ENCODE measurements around the gene TCAP. TPM values are rescaled to one million over a fixed set of nuclear protein-coding genes. Genes with fewer than 3 reads are reported as not detected.

The TCAP gene
- polyA plus RNA-seq, 1 donor from 2014 or later, result 3.7 TPM

- TF ChIP-seq CTCF (IDR thresholded peaks at IDR 0.05; ENCODE audit: poor library complexity, severe bottlenecking), result no peak
- TF ChIP-seq EP300 (conservative IDR thresholded peaks at IDR 0.05; ENCODE audit: poor library complexity, severe bottlenecking), result no peak
- TF ChIP-seq RAD21 (conservative IDR thresholded peaks at IDR 0.05), result no peak
- no peak for TF ChIP-seq TAF1 (IDR thresholded peaks at IDR 0.05; ENCODE audit: low read depth)
- no peak for TF ChIP-seq SMC3 (conservative IDR thresholded peaks at IDR 0.05; ENCODE audit: poor library complexity)
- TF ChIP-seq REST (IDR thresholded peaks at IDR 0.05; ENCODE audit: borderline replicate concordance), result no peak
- TF ChIP-seq EZH2 (IDR thresholded peaks at IDR 0.05; ENCODE audit: borderline replicate concordance, insufficient read depth, low read length, poor library complexity, severe bottlenecking), result no peak
- no peak for TF ChIP-seq POLR2AphosphoS5 (IDR thresholded peaks at IDR 0.05)
- TF ChIP-seq MXI1 (conservative IDR thresholded peaks at IDR 0.05; ENCODE audit: poor library complexity, severe bottlenecking), result no peak
These were observed 1.8 kb upstream of the TCAP start for GRCh38 chr17:39663340-39663687.

GRCh38 chr17:39663688-39664580 is 1.2 kb upstream of the TCAP start:
- H3K27ac ChIP-seq (ENCODE audit: low read length), result no peak overlapping the region
- H3K9ac ChIP-seq (ENCODE audit: low read length), result no peak overlapping the region
- TF ChIP-seq SMC3 (conservative IDR thresholded peaks at IDR 0.05; ENCODE audit: poor library complexity), result no peak
- no peak for TF ChIP-seq EP300 (conservative IDR thresholded peaks at IDR 0.05; ENCODE audit: poor library complexity, severe bottlenecking)
- TF ChIP-seq EZH2 (IDR thresholded peaks at IDR 0.05; ENCODE audit: borderline replicate concordance, insufficient read depth, low read length, poor library complexity, severe bottlenecking), result no peak
- no peak for TF ChIP-seq MXI1 (conservative IDR thresholded peaks at IDR 0.05; ENCODE audit: poor library complexity, severe bottlenecking)
- no peak for TF ChIP-seq TAF1 (IDR thresholded peaks at IDR 0.05; ENCODE audit: low read depth)
- no peak for TF ChIP-seq RAD21 (conservative IDR thresholded peaks at IDR 0.05)
- no peak for TF ChIP-seq POLR2AphosphoS5 (IDR thresholded peaks at IDR 0.05)
- no peak for TF ChIP-seq CTCF (IDR thresholded peaks at IDR 0.05; ENCODE audit: poor library complexity, severe bottlenecking)
- no peak for TF ChIP-seq REST (IDR thresholded peaks at IDR 0.05; ENCODE audit: borderline replicate concordance)
- H3K79me2 ChIP-seq (replicated peaks; ENCODE audit: insufficient read depth, low read length), result no peaks in the 10 kb centered on the region
- H3K4me3 ChIP-seq (ENCODE audit: low read length), result no peak overlapping the region
- H3K9me3 ChIP-seq (ENCODE audit: low read length), result no peaks in the 10 kb centered on the region
- no peak overlapping the region for H3K4me2 ChIP-seq (ENCODE audit: low read length)
- H3K27me3 ChIP-seq (ENCODE audit: insufficient read depth, low read depth, low read length), result peaks cover 14% of the 10 kb centered on the region
- H3K36me3 ChIP-seq (ENCODE audit: insufficient read depth, low read length), result no peaks in the 10 kb centered on the region
- no peaks in the 10 kb centered on the region for H4K20me1 ChIP-seq (ENCODE audit: insufficient read depth)
- no peaks in the 10 kb centered on the region for H3F3A ChIP-seq (ENCODE audit: insufficient read depth, low read length, poor library complexity, severe bottlenecking)
- H3K9me2 ChIP-seq (ENCODE audit: insufficient read depth, low read length), result no peaks in the 10 kb centered on the region
- H2AFZ ChIP-seq (ENCODE audit: low read depth, low read length), result no peak overlapping the region

More at GRCh38 chr17:39663340-39663687, 1.8 kb upstream of the TCAP start:
- Histone ChIP-seq H3F3A (ENCODE audit: insufficient read depth, low read length, poor library complexity, severe bottlenecking) (no peaks in the 10 kb centered on the region), H3K27ac (ENCODE audit: low read length) (no peak overlapping the region), H4K20me1 (ENCODE audit: insufficient read depth) (no peaks in the 10 kb centered on the region), H3K9me3 (ENCODE audit: low read length) (no peaks in the 10 kb centered on the region), H3K9me2 (ENCODE audit: insufficient read depth, low read length) (no peaks in the 10 kb centered on the region), H3K4me3 (ENCODE audit: low read length) (no peak overlapping the region), H2AFZ (ENCODE audit: low read depth, low read length) (no peak overlapping the region), H3K79me2 (replicated peaks; ENCODE audit: insufficient read depth, low read length) (no peaks in the 10 kb centered on the region), H3K9ac (ENCODE audit: low read length) (no peak overlapping the region), H3K36me3 (ENCODE audit: insufficient read depth, low read length) (no peaks in the 10 kb centered on the region), H3K4me2 (ENCODE audit: low read length) (no peak overlapping the region), H3K27me3 (ENCODE audit: insufficient read depth, low read depth, low read length) (peaks cover 8% of the 10 kb centered on the region)

Data from neural cell (in vitro differentiated cells).